SW 1271 (cell line): Measurements from ENCODE around the gene SLMAP.
A peak's percentile ranks its signal among the peaks of the same experiment; 100 is the strongest.

Source experiments
- DNase-seq, 2 experiments: peaks; one replicate each; lab custom pipeline; 2025; lab: John Stamatoyannopoulos, UW

The SLMAP gene

GRCh38 chr3:57753016-57753415, 3.1 kb upstream of the SLMAP start:
- no peak for DNase-seq

GRCh38 chr3:57755368-57755675, 787 bp upstream of the SLMAP start:
- peak; percentile 29 to 56 for DNase-seq

- DNase-seq, result no peak
These were observed 656 bp downstream of the SLMAP start for GRCh38 chr3:57756528-57757401.

GRCh38 chr3:57757642-57758297, 1.7 kb downstream of the SLMAP start:
- DNase-seq, result peak in 1 of 2 experiments; percentile 18

- no peak for DNase-seq
These were observed 2.6 kb downstream of the SLMAP start for GRCh38 chr3:57758686-57759085.

GRCh38 chr3:57764794-57765193, 8.7 kb downstream of the SLMAP start:
- DNase-seq, result no peak

- no peak for DNase-seq
These were observed 12.5 kb downstream of the SLMAP start for GRCh38 chr3:57768595-57768994.

- no peak for DNase-seq
These were observed 14.1 kb downstream of the SLMAP start for GRCh38 chr3:57770009-57770827.

GRCh38 chr3:57772251-57772650, 16.1 kb downstream of the SLMAP start:
- DNase-seq, result no peak

- no peak for DNase-seq
These were observed 21.7 kb downstream of the SLMAP start for GRCh38 chr3:57777774-57778173.

- no peak for DNase-seq
These were observed 22.4 kb downstream of the SLMAP start for GRCh38 chr3:57778494-57778893.

GRCh38 chr3:57779666-57780065, 23.6 kb downstream of the SLMAP start:
- DNase-seq, result no peak

GRCh38 chr3:57783186-57784088, 27.3 kb downstream of the SLMAP start:
- DNase-seq, result no peak

GRCh38 chr3:57784089-57784735, 28.1 kb downstream of the SLMAP start:
- DNase-seq, result no peak

GRCh38 chr3:57785446-57785845, 29.3 kb downstream of the SLMAP start:
- DNase-seq, result no peak

- DNase-seq, result peak in 1 of 2 experiments; percentile 19
These were observed 31.9 kb downstream of the SLMAP start for GRCh38 chr3:57787867-57788623.

- DNase-seq, result no peak
These were observed 32.5 kb downstream of the SLMAP start for GRCh38 chr3:57788624-57789018.

- DNase-seq, result no peak
These were observed 35.1 kb downstream of the SLMAP start for GRCh38 chr3:57791245-57791644.

- no peak for DNase-seq
These were observed 36.1 kb downstream of the SLMAP start for GRCh38 chr3:57792198-57792597.

- DNase-seq, result peak in 1 of 2 experiments; percentile 11
These were observed 37.7 kb downstream of the SLMAP start for GRCh38 chr3:57793737-57794187.
